DOHH2 (cell line): ENCODE measurements around the gene SEMA5A.

Experiments used
- H3F3A ChIP-seq: fragments of 200-600 bp; sonication (generic), shearing (Covaris generic); 2 replicates; pipeline ENCODE4 v1.6.0; 2016; ENCODE audit warnings: antibody characterized with exemption, mild to moderate bottlenecking; ENCODE audit not compliant: control insufficient read depth, insufficient read depth
- H3K27ac ChIP-seq: fragments of 200-600 bp; sonication (generic); 2 replicates; pipeline ENCODE4 v1.5.1; 2014; ENCODE audit warnings: low read depth, mild to moderate bottlenecking, low read length, moderate library complexity
- H3K27me3 ChIP-seq: fragments of 200-600 bp; sonication (generic); 2 replicates; pipeline ENCODE4 v1.6.1; 2014; ENCODE audit warnings: mild to moderate bottlenecking, low read length, mixed read lengths; ENCODE audit not compliant: control insufficient read depth
- H3K36me3 ChIP-seq: fragments of 200-600 bp; sonication (generic); 2 replicates; pipeline ENCODE4 v1.6.1; 2014; ENCODE audit warnings: mild to moderate bottlenecking, low read length, moderate library complexity, mixed read lengths; ENCODE audit not compliant: control insufficient read depth
- H3K4me1 ChIP-seq: fragments of 200-600 bp; sonication (generic); 2 replicates; pipeline ENCODE4 v1.6.1; 2014; ENCODE audit warnings: mild to moderate bottlenecking, low read length, mixed read lengths; ENCODE audit not compliant: control insufficient read depth
- H3K4me2 ChIP-seq: fragments of 200-600 bp; sonication (generic); 2 replicates; pipeline ENCODE4 v1.6.0; 2014; ENCODE audit warnings: mild to moderate bottlenecking, low read length, moderate library complexity
- H3K4me3 ChIP-seq: fragments of 200-600 bp; sonication (generic); 2 replicates; pipeline ENCODE4 v1.5.1; 2014; ENCODE audit warnings: mild to moderate bottlenecking, low read length, mixed read lengths
- H3K79me2 ChIP-seq: fragments of 200-600 bp; sonication (generic); 2 replicates; pipeline ENCODE4 v1.6.1; 2014; ENCODE audit warnings: mild to moderate bottlenecking, low read length, mixed read lengths; ENCODE audit not compliant: control insufficient read depth
- H3K9me2 ChIP-seq: fragments of 200-600 bp; sonication (generic); replicated peaks from 2 replicates; pipeline ENCODE4 v1.6.1; 2014; ENCODE audit warnings: mild to moderate bottlenecking, low read length, mixed read lengths; ENCODE audit not compliant: control insufficient read depth
- H3K9me3 ChIP-seq: fragments of 200-600 bp; sonication (generic); 2 replicates; pipeline ENCODE4 v1.6.1; 2014; ENCODE audit warnings: antibody characterized with exemption, low read length, mixed read lengths; ENCODE audit not compliant: control insufficient read depth, insufficient read depth
- H4K20me1 ChIP-seq: fragments of 200-600 bp; sonication (generic); 2 replicates; pipeline ENCODE4 v1.6.0; 2014; ENCODE audit warnings: low read depth, mild to moderate bottlenecking, antibody characterized with exemption, low read length, moderate library complexity; ENCODE audit not compliant: control insufficient read depth, insufficient read depth
- EZH2phosphoT487 ChIP-seq: fragments of 200-600 bp; sonication (generic); IDR thresholded peaks from 2 replicates; pipeline ENCODE4 v1.6.1; 2017; ENCODE audit warnings: borderline replicate concordance, mild to moderate bottlenecking, antibody characterized with exemption, low read length, moderate library complexity, mixed read lengths
- TF ChIP-seq, protein P1 (sequence below): fragments of 200-600 bp; sonication (generic); IDR thresholded peaks from one replicate; pipeline ENCODE4 v1.5.1; 2014; ENCODE audit warnings: antibody characterized with exemption, mild to moderate bottlenecking, low read depth, low read length; ENCODE audit not compliant: poor library complexity, severe bottlenecking

Gene SEMA5A

GRCh38 chr5:9347541-9348295 lies 198.2 kb downstream of the SEMA5A start:
- Histone ChIP-seq H4K20me1 (no peaks in the 10 kb centered on the region), H3K27ac (no peak overlapping the region), H3F3A (no peaks in the 10 kb centered on the region), H3K4me2 (no peak overlapping the region), H3K36me3 (no peaks in the 10 kb centered on the region), H3K27me3 (no peaks in the 10 kb centered on the region), H3K79me2 (no peaks in the 10 kb centered on the region), H3K9me3 (no peaks in the 10 kb centered on the region), H3K4me1 (no peaks in the 10 kb centered on the region), H3K4me3 (no peak overlapping the region), H3K9me2 (no peaks in the 10 kb centered on the region)
- no peak for TF ChIP-seq EZH2phosphoT487
- TF ChIP-seq, protein P1, sequence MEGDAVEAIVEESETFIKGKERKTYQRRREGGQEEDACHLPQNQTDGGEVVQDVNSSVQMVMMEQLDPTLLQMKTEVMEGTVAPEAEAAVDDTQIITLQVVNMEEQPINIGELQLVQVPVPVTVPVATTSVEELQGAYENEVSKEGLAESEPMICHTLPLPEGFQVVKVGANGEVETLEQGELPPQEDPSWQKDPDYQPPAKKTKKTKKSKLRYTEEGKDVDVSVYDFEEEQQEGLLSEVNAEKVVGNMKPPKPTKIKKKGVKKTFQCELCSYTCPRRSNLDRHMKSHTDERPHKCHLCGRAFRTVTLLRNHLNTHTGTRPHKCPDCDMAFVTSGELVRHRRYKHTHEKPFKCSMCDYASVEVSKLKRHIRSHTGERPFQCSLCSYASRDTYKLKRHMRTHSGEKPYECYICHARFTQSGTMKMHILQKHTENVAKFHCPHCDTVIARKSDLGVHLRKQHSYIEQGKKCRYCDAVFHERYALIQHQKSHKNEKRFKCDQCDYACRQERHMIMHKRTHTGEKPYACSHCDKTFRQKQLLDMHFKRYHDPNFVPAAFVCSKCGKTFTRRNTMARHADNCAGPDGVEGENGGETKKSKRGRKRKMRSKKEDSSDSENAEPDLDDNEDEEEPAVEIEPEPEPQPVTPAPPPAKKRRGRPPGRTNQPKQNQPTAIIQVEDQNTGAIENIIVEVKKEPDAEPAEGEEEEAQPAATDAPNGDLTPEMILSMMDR = no peak

DNA sequence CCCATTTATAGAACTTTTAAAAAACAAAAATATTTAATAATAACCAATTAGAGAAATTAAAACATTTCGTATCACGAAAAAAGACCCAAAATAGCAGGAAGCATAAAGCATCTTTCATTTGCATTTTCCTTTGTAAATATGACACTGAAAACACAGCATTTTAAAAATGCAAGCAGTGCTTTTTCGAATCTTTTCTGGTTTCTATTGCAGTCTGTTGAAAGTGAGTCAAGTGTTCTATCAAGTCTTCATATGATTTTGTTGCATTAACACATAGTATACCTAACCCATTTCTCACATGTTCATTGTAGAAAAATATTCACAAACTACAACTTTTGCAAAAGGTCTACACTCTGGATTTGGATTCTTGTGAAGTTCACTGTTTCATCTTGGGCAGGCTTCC lies 198.8 kb downstream of the SEMA5A start:
- Histone ChIP-seq H3K27me3 (no peaks in the 10 kb centered on the region), H3K9me3 (no peaks in the 10 kb centered on the region), H3K4me3 (no peak overlapping the region), H4K20me1 (no peaks in the 10 kb centered on the region), H3K36me3 (no peaks in the 10 kb centered on the region), H3K4me2 (no peak overlapping the region), H3K27ac (no peak overlapping the region), H3K9me2 (no peaks in the 10 kb centered on the region), H3K79me2 (no peaks in the 10 kb centered on the region), H3F3A (no peaks in the 10 kb centered on the region), H3K4me1 (no peaks in the 10 kb centered on the region)
- TF ChIP-seq, protein P1 = no peak
- TF ChIP-seq EZH2phosphoT487 = no peak

- no peaks in the 10 kb centered on the region for H3K36me3 ChIP-seq
These were observed 201.1 kb downstream of the SEMA5A start for GRCh38 chr5:9344751-9345240.

More at GRCh38 chr5:9344751-9345240, 201.1 kb downstream of the SEMA5A start:
- Histone ChIP-seq H3K4me3 (no peak overlapping the region), H4K20me1 (no peaks in the 10 kb centered on the region), H3K27ac (no peak overlapping the region), H3K4me1 (no peaks in the 10 kb centered on the region), H3K9me2 (no peaks in the 10 kb centered on the region), H3K9me3 (no peaks in the 10 kb centered on the region), H3F3A (no peaks in the 10 kb centered on the region), H3K27me3 (no peaks in the 10 kb centered on the region), H3K4me2 (no peak overlapping the region), H3K79me2 (no peaks in the 10 kb centered on the region)
- TF ChIP-seq, protein P1 = no peak
- no peak for TF ChIP-seq EZH2phosphoT487
